T-helper 2 cell treated with Interferon-gamma antibody and Interleukin-4, amounts not matched to agents 5 μg/mL and 100 μg/mL, for 36 hours (primary cell): Measurements from ENCODE around the gene STOM.

Source experiments
- DNase-seq: peaks from one replicate; pipeline ENCODE4 v3.0.0; 2021; ENCODE audit warnings: low spot score
- H3K27ac Mint-ChIP-seq: one replicate; pipeline ENCODE4 v1.8.0; 2021; ENCODE audit warnings: mild to moderate bottlenecking, mixed read lengths
- H3K27me3 Mint-ChIP-seq: one replicate; pipeline ENCODE4 v1.8.0; 2021; ENCODE audit warnings: low read depth, mixed read lengths
- H3K36me3 Mint-ChIP-seq: one replicate; pipeline ENCODE4 v1.8.0; 2021; ENCODE audit warnings: low read depth, mixed read lengths
- H3K4me1 Mint-ChIP-seq: one replicate; pipeline ENCODE4 v1.8.0; 2021; ENCODE audit warnings: low read depth, mixed read lengths
- H3K4me3 Mint-ChIP-seq: one replicate; pipeline ENCODE4 v1.8.0; 2022; ENCODE audit warnings: mild to moderate bottlenecking, moderate library complexity, mixed read lengths
- H3K9me3 Mint-ChIP-seq: one replicate; pipeline ENCODE4 v1.8.0; 2021; ENCODE audit warnings: mixed read lengths

Gene STOM

GRCh38 chr9:121349009-121349408 lies 21.0 kb downstream of the STOM start:
- Mint-ChIP-seq H3K27me3 (no peaks in the 10 kb centered on the region), H3K9me3 (no peaks in the 10 kb centered on the region), H3K36me3 (peaks cover 15% of the 10 kb centered on the region), H3K27ac (no peak overlapping the region), H3K4me3 (no peak overlapping the region), H3K4me1 (peaks cover 13% of the 10 kb centered on the region)
- no peak for DNase-seq

GRCh38 chr9:121348221-121348620 lies 21.8 kb downstream of the STOM start:
- H3K4me1 Mint-ChIP-seq = peaks cover 7% of the 10 kb centered on the region
- peaks cover 10% of the 10 kb centered on the region for H3K36me3 Mint-ChIP-seq
- DNase-seq = no peak

GRCh38 chr9:121345070-121345469 lies 25.0 kb downstream of the STOM start:
- no peak overlapping the region for H3K27ac Mint-ChIP-seq
- no peaks in the 10 kb centered on the region for H3K27me3 Mint-ChIP-seq
- H3K9me3 Mint-ChIP-seq = no peaks in the 10 kb centered on the region
- DNase-seq = no peak
- H3K36me3 Mint-ChIP-seq = peaks cover 10% of the 10 kb centered on the region
- no peak overlapping the region for H3K4me3 Mint-ChIP-seq
- H3K4me1 Mint-ChIP-seq = peaks cover 10% of the 10 kb centered on the region

More at GRCh38 chr9:121348221-121348620, 21.8 kb downstream of the STOM start:
- no peaks in the 10 kb centered on the region for H3K9me3 Mint-ChIP-seq
- H3K4me3 Mint-ChIP-seq = no peak overlapping the region
- no peaks in the 10 kb centered on the region for H3K27me3 Mint-ChIP-seq
- no peak overlapping the region for H3K27ac Mint-ChIP-seq

GRCh38 chr9:121344184-121344583 lies 25.9 kb downstream of the STOM start:
- Mint-ChIP-seq H3K9me3 (no peaks in the 10 kb centered on the region), H3K36me3 (peaks cover 10% of the 10 kb centered on the region), H3K27ac (no peak overlapping the region), H3K4me3 (no peak overlapping the region), H3K4me1 (peaks cover 10% of the 10 kb centered on the region), H3K27me3 (no peaks in the 10 kb centered on the region)
- DNase-seq = no peak

GRCh38 chr9:121340676-121341392 lies 29.2 kb downstream of the STOM start:
- H3K4me3 Mint-ChIP-seq = no peak overlapping the region
- peaks cover 8% of the 10 kb centered on the region for H3K36me3 Mint-ChIP-seq
- H3K27me3 Mint-ChIP-seq = no peaks in the 10 kb centered on the region
- peaks cover 10% of the 10 kb centered on the region for H3K4me1 Mint-ChIP-seq
- no peak for DNase-seq
- no peak overlapping the region for H3K27ac Mint-ChIP-seq
- H3K9me3 Mint-ChIP-seq = no peaks in the 10 kb centered on the region

GRCh38 chr9:121339437-121339836 lies 30.6 kb downstream of the STOM start:
- DNase-seq = no peak
- Mint-ChIP-seq H3K36me3 (peaks cover 8% of the 10 kb centered on the region), H3K27me3 (no peaks in the 10 kb centered on the region), H3K27ac (no peak overlapping the region), H3K4me3 (no peak overlapping the region), H3K4me1 (peaks cover 8% of the 10 kb centered on the region), H3K9me3 (no peaks in the 10 kb centered on the region)

GRCh38 chr9:121336665-121337064 lies 33.4 kb downstream of the STOM start:
- Mint-ChIP-seq H3K36me3 (peaks cover 8% of the 10 kb centered on the region), H3K4me1 (peaks cover 5% of the 10 kb centered on the region), H3K27ac (no peak overlapping the region), H3K4me3 (no peak overlapping the region), H3K9me3 (no peaks in the 10 kb centered on the region), H3K27me3 (no peaks in the 10 kb centered on the region)
- no peak for DNase-seq

GRCh38 chr9:121333950-121334773 lies 35.9 kb downstream of the STOM start:
- H3K4me1 Mint-ChIP-seq = no peaks in the 10 kb centered on the region

GRCh38 chr9:121331992-121332685 lies 37.9 kb downstream of the STOM start:
- Mint-ChIP-seq H3K27me3 (no peaks in the 10 kb centered on the region), H3K36me3 (no peaks in the 10 kb centered on the region), H3K27ac (no peak overlapping the region), H3K4me3 (no peak overlapping the region), H3K9me3 (no peaks in the 10 kb centered on the region), H3K4me1 (no peaks in the 10 kb centered on the region)
- no peak for DNase-seq

More at GRCh38 chr9:121333950-121334773, 35.9 kb downstream of the STOM start:
- H3K36me3 Mint-ChIP-seq = peaks cover 3% of the 10 kb centered on the region
- H3K9me3 Mint-ChIP-seq = no peaks in the 10 kb centered on the region
- no peaks in the 10 kb centered on the region for H3K27me3 Mint-ChIP-seq
- DNase-seq = no peak
- no peak overlapping the region for H3K27ac Mint-ChIP-seq
- no peak overlapping the region for H3K4me3 Mint-ChIP-seq

GRCh38 chr9:121331549-121331948 lies 38.5 kb downstream of the STOM start:
- H3K9me3 Mint-ChIP-seq = no peaks in the 10 kb centered on the region
- H3K27me3 Mint-ChIP-seq = no peaks in the 10 kb centered on the region
- no peaks in the 10 kb centered on the region for H3K4me1 Mint-ChIP-seq
- no peaks in the 10 kb centered on the region for H3K36me3 Mint-ChIP-seq
- DNase-seq = no peak
- H3K27ac Mint-ChIP-seq = no peak overlapping the region
- H3K4me3 Mint-ChIP-seq = no peak overlapping the region

GRCh38 chr9:121328876-121329681 lies 41.0 kb downstream of the STOM start:
- Mint-ChIP-seq H3K36me3 (no peaks in the 10 kb centered on the region), H3K9me3 (no peaks in the 10 kb centered on the region), H3K27me3 (no peaks in the 10 kb centered on the region), H3K4me3 (no peak overlapping the region), H3K27ac (no peak overlapping the region), H3K4me1 (no peaks in the 10 kb centered on the region)
- no peak for DNase-seq

- Mint-ChIP-seq H3K27ac (no peak overlapping the region), H3K36me3 (no peaks in the 10 kb centered on the region), H3K4me3 (no peak overlapping the region), H3K4me1 (peaks cover 2% of the 10 kb centered on the region), H3K27me3 (no peaks in the 10 kb centered on the region), H3K9me3 (no peaks in the 10 kb centered on the region)
- DNase-seq = no peak
These were observed 41.6 kb downstream of the STOM start for GRCh38 chr9:121328476-121328875.

GRCh38 chr9:121326901-121327613 lies 43.0 kb downstream of the STOM start:
- no peaks in the 10 kb centered on the region for H3K36me3 Mint-ChIP-seq
- H3K9me3 Mint-ChIP-seq = no peaks in the 10 kb centered on the region

More at GRCh38 chr9:121326901-121327613, 43.0 kb downstream of the STOM start:
- Mint-ChIP-seq H3K27me3 (no peaks in the 10 kb centered on the region), H3K4me1 (peaks cover 10% of the 10 kb centered on the region), H3K27ac (no peak overlapping the region), H3K4me3 (no peak overlapping the region)
- DNase-seq = no peak
